Esophagus squamous epithelium (tissue), 5 donors: ENCODE measurements around the gene SRGAP3. TPM values are rescaled to one million over a fixed set of nuclear protein-coding genes. Genes with fewer than 3 reads are reported as not detected.
A peak's percentile ranks its signal among the peaks of the same experiment; 100 is the strongest.

Experiments used
- DNase-seq: peaks from one replicate; lab custom pipeline; 2025; lab: John Stamatoyannopoulos, UW
- H3K27ac ChIP-seq, 4 donors: fragments of 200-600 bp; sonication (generic); one replicate each; pipeline ENCODE4 v1.5.1; 2016 to 2019; ENCODE audit warnings: mild to moderate bottlenecking in 1 of 4
- H3K27me3 ChIP-seq, 4 donors: fragments of 200-600 bp; sonication (generic); 1 replicate in 3 of 4; 2 replicates in 1 of 4; pipeline versions ENCODE4 v1.5.1 to v1.6.0; 2017 to 2021; ENCODE audit warnings: antibody characterized with exemption in 1 of 4
- H3K36me3 ChIP-seq, 3 donors: fragments of 200-600 bp; sonication (generic); one replicate each; pipeline ENCODE4 v1.5.1; 2016 to 2019
- H3K4me1 ChIP-seq, 3 donors: fragments of 200-600 bp; sonication (generic); one replicate each; pipeline ENCODE4 v1.5.1; 2017 to 2019
- H3K4me3 ChIP-seq, 4 donors: fragments of 200-600 bp; sonication (generic); 1 replicate in 3 of 4; 2 replicates in 1 of 4; pipeline ENCODE4 v1.5.1; 2016 to 2019; ENCODE audit warnings: mild to moderate bottlenecking in 2 of 4, moderate library complexity in 1 of 4
- H3K9me3 ChIP-seq, 3 donors: fragments of 200-600 bp; sonication (generic); one replicate each; pipeline ENCODE4 v1.5.1; 2016 to 2019
- POLR2A ChIP-seq, 4 donors: fragments of 450-650 bp; IDR thresholded peaks; one replicate each; pipeline ENCODE4 v1.6.1; 2017; ENCODE audit warnings: antibody characterized with exemption in 4 of 4, mild to moderate bottlenecking in 4 of 4, moderate library complexity in 3 of 4
- WGBS, 2 donors: methylation state at CpG; one replicate each; pipeline ENCODE4 v1.1.5; 2018; 5-methylcytosine and 5-hydroxymethylcytosine counted together
- intact Hi-C: fragments of 100-400 bp; cut with DNase I; formaldehyde crosslinking; loops from one replicate; pipeline ENCODE4 v1.15.0; 2022
- total RNA-seq, 4 donors: library from RNA; depleted of rRNA; stranded (reverse); fragments of >200 nt; gene quantifications; one replicate each; pipeline ENCODE4 v1.1.0, GENCODE V29; 2016
- TF ChIP-seq, protein P1 (sequence below), 6 experiments: fragments of 450-650 bp in 4 of 6; fragments of 200-600 bp in 2 of 6; sonication (generic) in 2 of 6; IDR thresholded peaks; one replicate each; pipeline ENCODE4 v1.5.1; 2016 to 2019; ENCODE audit warnings: antibody characterized with exemption in 6 of 6, mild to moderate bottlenecking in 4 of 6, moderate library complexity in 4 of 6
- donor health status: DM: yes; HTN: yes; CAD: no.

The SRGAP3 gene
- total RNA-seq, 4 donors from 2014 or later, result 4.0 to 15.8 (median 6.6) TPM

GRCh38 chr3:9135526-9135925 is 113.9 kb downstream of the SRGAP3 start:
- intact Hi-C loops, result no loop called here
- peak overlapping the region in 1 of 4 donors; percentile 31 for H3K4me3 ChIP-seq

GRCh38 chr3:9133656-9134055 is 115.8 kb downstream of the SRGAP3 start:
- Histone ChIP-seq H3K4me3 (no peak overlapping the region), H3K36me3 (no peaks in the 10 kb centered on the region), H3K4me1 (peaks cover 4 to 44% (median 6%) of the 10 kb centered on the region in 3 donors), H3K27me3 (peaks cover 0 to 7% (median 0%) of the 10 kb centered on the region in 4 donors), H3K27ac (no peak overlapping the region), H3K9me3 (no peaks in the 10 kb centered on the region)
- WGBS, 2 donors, result 42 to 44% methylated on average over 3 of the region's 3 CpGs
- DNase-seq, result no peak
- intact Hi-C loops, result no loop called here
- TF ChIP-seq POLR2A (IDR thresholded peaks at IDR 0.05), result no peak
- TF ChIP-seq, protein P1, sequence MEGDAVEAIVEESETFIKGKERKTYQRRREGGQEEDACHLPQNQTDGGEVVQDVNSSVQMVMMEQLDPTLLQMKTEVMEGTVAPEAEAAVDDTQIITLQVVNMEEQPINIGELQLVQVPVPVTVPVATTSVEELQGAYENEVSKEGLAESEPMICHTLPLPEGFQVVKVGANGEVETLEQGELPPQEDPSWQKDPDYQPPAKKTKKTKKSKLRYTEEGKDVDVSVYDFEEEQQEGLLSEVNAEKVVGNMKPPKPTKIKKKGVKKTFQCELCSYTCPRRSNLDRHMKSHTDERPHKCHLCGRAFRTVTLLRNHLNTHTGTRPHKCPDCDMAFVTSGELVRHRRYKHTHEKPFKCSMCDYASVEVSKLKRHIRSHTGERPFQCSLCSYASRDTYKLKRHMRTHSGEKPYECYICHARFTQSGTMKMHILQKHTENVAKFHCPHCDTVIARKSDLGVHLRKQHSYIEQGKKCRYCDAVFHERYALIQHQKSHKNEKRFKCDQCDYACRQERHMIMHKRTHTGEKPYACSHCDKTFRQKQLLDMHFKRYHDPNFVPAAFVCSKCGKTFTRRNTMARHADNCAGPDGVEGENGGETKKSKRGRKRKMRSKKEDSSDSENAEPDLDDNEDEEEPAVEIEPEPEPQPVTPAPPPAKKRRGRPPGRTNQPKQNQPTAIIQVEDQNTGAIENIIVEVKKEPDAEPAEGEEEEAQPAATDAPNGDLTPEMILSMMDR (IDR thresholded peaks at IDR 0.05), result no peak

More at GRCh38 chr3:9135526-9135925, 113.9 kb downstream of the SRGAP3 start:
- Histone ChIP-seq H3K4me1 (peaks cover 4 to 45% (median 6%) of the 10 kb centered on the region in 3 donors), H3K9me3 (no peaks in the 10 kb centered on the region), H3K36me3 (no peaks in the 10 kb centered on the region), H3K27ac (no peak overlapping the region), H3K27me3 (peaks cover 0 to 7% (median 0%) of the 10 kb centered on the region in 4 donors)
- TF ChIP-seq POLR2A (IDR thresholded peaks at IDR 0.05), result no peak
- TF ChIP-seq, protein P1 (IDR thresholded peaks at IDR 0.05), result no peak
- no peak for DNase-seq
- WGBS, 2 donors, result 67% methylated on average over 5 of the region's 6 CpGs; no CpG with 5 or more reads in 1 of the 2 donors

- no peak overlapping the region for H3K27ac ChIP-seq
- TF ChIP-seq POLR2A (IDR thresholded peaks at IDR 0.05), result no peak
- TF ChIP-seq, protein P1 (IDR thresholded peaks at IDR 0.05), result no peak
- DNase-seq, result no peak
- H3K27me3 ChIP-seq, result no peaks in the 10 kb centered on the region
- peaks cover 0 to 17% (median 4%) of the 10 kb centered on the region in 3 donors for H3K4me1 ChIP-seq
- H3K9me3 ChIP-seq, result no peaks in the 10 kb centered on the region
- WGBS, 2 donors, result 31 to 49% methylated on average over 8 of the region's 8 CpGs
- H3K36me3 ChIP-seq, result no peaks in the 10 kb centered on the region
- intact Hi-C loops, result no loop called here
- no peak overlapping the region for H3K4me3 ChIP-seq
Measured at GRCh38 chr3:9130345-9131305, 118.8 kb downstream of the SRGAP3 start.

DNA sequence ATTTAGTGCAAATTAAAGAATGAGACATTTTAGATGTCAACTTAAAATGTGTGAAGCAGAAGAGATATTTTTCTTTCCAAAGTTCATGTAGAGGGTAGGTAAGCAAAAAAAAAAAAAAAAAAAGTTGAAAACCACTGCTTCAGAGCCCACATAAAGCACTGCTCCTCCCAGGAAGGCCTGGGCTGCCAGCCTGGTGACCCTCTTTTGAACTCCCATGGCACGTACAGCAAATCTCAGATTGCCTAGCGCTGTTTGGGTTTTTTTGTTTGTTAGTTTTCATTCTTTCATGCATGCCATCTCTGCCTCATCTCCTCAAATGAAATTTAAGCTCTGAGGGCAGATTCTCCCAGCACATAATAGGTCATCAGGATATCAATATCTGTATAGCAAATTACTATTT is 120.1 kb downstream of the SRGAP3 start:
- 65 to 74% methylated on average over 2 of the region's 2 CpGs for WGBS, 2 donors
- H3K27me3 ChIP-seq, result no peaks in the 10 kb centered on the region
- H3K4me1 ChIP-seq, result peaks cover 0 to 15% (median 4%) of the 10 kb centered on the region in 3 donors
- no peak overlapping the region for H3K27ac ChIP-seq
- no peak overlapping the region for H3K4me3 ChIP-seq
- DNase-seq, result no peak
- peaks cover 0 to 3% (median 0%) of the 10 kb centered on the region in 3 donors for H3K36me3 ChIP-seq
- no peaks in the 10 kb centered on the region for H3K9me3 ChIP-seq
- TF ChIP-seq POLR2A (IDR thresholded peaks at IDR 0.05), result no peak
- TF ChIP-seq, protein P1 (IDR thresholded peaks at IDR 0.05), result no peak
- intact Hi-C loops, result no loop called here
